HL-60 (cell line): Measurements from ENCODE around the gene HYDIN.
"Not testable (repeated sequence)": the region's sequence is repeated elsewhere in the genome, so short reads cannot be mapped to it uniquely, and the experiment has no call there.

Experiments
- GABPA ChIP-seq: IDR thresholded peaks from 2 replicates; pipeline ENCODE4 v1.6.1; 2012; ENCODE audit warnings: low read depth
- POLR2AphosphoS5 ChIP-seq: IDR thresholded peaks from 2 replicates; pipeline ENCODE4 v1.6.1; 2012; ENCODE audit warnings: low read depth
- REST ChIP-seq: IDR thresholded peaks from 2 replicates; pipeline ENCODE4 v1.6.1; 2012; ENCODE audit warnings: low read depth; ENCODE audit not compliant: insufficient replicate concordance
- TF ChIP-seq, protein P1 (sequence below): IDR thresholded peaks from one replicate; pipeline ENCODE4 v1.5.1; 2011; ENCODE audit warnings: low read length, control low read depth, inconsistent platforms; ENCODE audit not compliant: insufficient read depth

- TF ChIP-seq, protein P1, sequence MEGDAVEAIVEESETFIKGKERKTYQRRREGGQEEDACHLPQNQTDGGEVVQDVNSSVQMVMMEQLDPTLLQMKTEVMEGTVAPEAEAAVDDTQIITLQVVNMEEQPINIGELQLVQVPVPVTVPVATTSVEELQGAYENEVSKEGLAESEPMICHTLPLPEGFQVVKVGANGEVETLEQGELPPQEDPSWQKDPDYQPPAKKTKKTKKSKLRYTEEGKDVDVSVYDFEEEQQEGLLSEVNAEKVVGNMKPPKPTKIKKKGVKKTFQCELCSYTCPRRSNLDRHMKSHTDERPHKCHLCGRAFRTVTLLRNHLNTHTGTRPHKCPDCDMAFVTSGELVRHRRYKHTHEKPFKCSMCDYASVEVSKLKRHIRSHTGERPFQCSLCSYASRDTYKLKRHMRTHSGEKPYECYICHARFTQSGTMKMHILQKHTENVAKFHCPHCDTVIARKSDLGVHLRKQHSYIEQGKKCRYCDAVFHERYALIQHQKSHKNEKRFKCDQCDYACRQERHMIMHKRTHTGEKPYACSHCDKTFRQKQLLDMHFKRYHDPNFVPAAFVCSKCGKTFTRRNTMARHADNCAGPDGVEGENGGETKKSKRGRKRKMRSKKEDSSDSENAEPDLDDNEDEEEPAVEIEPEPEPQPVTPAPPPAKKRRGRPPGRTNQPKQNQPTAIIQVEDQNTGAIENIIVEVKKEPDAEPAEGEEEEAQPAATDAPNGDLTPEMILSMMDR = not testable (repeated sequence)
- not testable (repeated sequence) for TF ChIP-seq POLR2AphosphoS5, REST, GABPA
Measured at GRCh38 chr16:71083573-71083972, 146.9 kb downstream of the HYDIN start.
